ENCODE results near the gene KIAA1217. TPM values are rescaled to one million over a fixed set of nuclear protein-coding genes. Genes with fewer than 3 reads are reported as not detected.

KIAA1217 gene
- total RNA-seq, 1 donor from 2014 or later, result 18.9 TPM

DNA sequence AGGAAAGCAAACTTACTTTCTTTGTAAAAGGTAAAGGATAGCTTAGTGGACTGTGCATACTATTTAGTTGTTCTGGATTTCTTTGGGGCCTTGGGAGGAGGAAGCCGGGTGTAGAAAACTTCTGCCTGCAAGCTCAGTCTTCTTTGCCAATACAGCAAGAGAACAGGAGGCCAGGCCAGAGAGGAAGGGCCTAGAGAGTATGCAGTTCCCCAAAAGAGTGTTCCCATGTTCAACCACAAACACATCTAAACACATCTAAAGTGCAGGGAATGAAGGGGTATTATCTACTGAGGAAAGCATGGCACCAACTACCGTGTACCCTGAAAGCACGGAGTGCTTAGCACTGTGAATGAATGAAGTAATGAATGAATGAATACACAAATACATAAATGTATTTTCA is 11.0 kb downstream of the KIAA1217 start:
- Histone ChIP-seq H3K36me3 (ENCODE audit: control insufficient read depth, insufficient read depth, low read length) (no peaks in the 10 kb centered on the region), H3K4me3 (ENCODE audit: low read depth, low read length) (no peak overlapping the region), H3K27me3 (ENCODE audit: control insufficient read depth, insufficient read depth, low read length) (no peaks in the 10 kb centered on the region)
- DNase-seq (ENCODE audit: low read depth), result no peak
- TF ChIP-seq, protein P1, sequence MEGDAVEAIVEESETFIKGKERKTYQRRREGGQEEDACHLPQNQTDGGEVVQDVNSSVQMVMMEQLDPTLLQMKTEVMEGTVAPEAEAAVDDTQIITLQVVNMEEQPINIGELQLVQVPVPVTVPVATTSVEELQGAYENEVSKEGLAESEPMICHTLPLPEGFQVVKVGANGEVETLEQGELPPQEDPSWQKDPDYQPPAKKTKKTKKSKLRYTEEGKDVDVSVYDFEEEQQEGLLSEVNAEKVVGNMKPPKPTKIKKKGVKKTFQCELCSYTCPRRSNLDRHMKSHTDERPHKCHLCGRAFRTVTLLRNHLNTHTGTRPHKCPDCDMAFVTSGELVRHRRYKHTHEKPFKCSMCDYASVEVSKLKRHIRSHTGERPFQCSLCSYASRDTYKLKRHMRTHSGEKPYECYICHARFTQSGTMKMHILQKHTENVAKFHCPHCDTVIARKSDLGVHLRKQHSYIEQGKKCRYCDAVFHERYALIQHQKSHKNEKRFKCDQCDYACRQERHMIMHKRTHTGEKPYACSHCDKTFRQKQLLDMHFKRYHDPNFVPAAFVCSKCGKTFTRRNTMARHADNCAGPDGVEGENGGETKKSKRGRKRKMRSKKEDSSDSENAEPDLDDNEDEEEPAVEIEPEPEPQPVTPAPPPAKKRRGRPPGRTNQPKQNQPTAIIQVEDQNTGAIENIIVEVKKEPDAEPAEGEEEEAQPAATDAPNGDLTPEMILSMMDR (IDR thresholded peaks at IDR 0.05; ENCODE audit: insufficient read depth, low read length, poor library complexity, severe bottlenecking), result no peak

DNA sequence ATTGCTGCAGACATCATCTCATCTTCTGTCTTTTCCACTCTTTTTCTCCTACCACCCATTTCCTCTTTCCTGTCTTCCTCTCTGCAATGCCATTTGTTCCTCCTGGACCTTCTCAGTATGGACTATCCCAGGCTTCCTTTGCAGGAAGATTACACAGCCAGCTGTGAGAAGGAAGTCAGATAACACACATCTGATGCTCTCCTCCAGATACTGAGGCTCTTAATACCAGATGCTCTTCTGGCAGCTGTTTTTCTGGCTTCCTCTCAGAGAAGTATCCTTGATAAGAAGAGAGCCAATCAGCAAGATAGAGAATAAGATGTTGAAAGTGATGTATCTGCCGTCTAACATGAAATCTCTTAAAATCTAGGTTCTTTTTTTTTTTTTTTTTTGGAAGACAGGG is 14.4 kb downstream of the KIAA1217 start:
- H3K36me3 ChIP-seq (ENCODE audit: control insufficient read depth, insufficient read depth, low read length), result no peaks in the 10 kb centered on the region
- H3K27me3 ChIP-seq (ENCODE audit: control insufficient read depth, insufficient read depth, low read length), result no peaks in the 10 kb centered on the region
- no peak for DNase-seq (ENCODE audit: low read depth)
- TF ChIP-seq, protein P1 (IDR thresholded peaks at IDR 0.05; ENCODE audit: insufficient read depth, low read length, poor library complexity, severe bottlenecking), result no peak
- no peak overlapping the region for H3K4me3 ChIP-seq (ENCODE audit: low read depth, low read length)

DNA sequence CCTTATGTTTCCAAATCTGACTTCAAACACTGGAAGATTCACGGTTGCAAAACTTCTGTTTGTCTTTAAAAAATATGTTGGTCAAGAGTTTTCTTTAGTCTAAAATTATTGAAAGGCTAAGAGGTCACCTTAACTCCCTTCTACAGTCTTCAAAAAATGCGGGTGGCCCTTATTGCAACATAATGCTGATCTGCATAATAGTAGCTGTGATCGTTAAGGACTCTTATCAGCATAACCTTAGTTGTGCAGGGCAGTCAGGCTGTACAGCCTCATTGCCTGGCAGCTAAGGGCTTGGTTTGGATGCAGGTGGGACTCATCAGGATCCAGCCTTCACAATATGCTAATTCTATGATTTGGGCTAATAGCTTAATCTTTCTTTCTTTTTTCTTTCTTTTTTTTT is 15.0 kb downstream of the KIAA1217 start:
- Histone ChIP-seq H3K27me3 (ENCODE audit: control insufficient read depth, insufficient read depth, low read length) (no peaks in the 10 kb centered on the region), H3K36me3 (ENCODE audit: control insufficient read depth, insufficient read depth, low read length) (no peaks in the 10 kb centered on the region), H3K4me3 (ENCODE audit: low read depth, low read length) (no peak overlapping the region)
- DNase-seq (ENCODE audit: low read depth), result no peak
- TF ChIP-seq, protein P1 (IDR thresholded peaks at IDR 0.05; ENCODE audit: insufficient read depth, low read length, poor library complexity, severe bottlenecking), result no peak

DNA sequence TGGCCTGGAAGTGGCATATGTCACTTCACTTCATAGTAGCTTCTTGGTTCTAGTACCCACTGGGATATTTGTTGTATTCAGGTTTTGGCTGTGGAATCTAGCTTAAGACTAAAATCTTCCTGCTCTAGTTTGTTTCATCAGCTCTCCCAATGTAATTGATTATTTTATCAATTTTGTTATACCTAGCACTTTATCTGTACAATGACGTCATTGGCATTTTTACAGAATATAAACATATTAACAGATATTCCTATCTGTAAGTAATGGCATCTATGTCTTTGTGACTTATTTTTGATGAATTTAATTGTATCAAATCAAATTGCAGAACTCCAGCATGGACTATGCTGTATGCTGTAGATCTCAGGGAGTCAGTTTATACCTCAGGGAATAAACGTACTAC is 19.7 kb downstream of the KIAA1217 start:
- no peaks in the 10 kb centered on the region for H3K27me3 ChIP-seq (ENCODE audit: control insufficient read depth, insufficient read depth, low read length)
- TF ChIP-seq, protein P1 (IDR thresholded peaks at IDR 0.05; ENCODE audit: insufficient read depth, low read length, poor library complexity, severe bottlenecking), result no peak
- DNase-seq (ENCODE audit: low read depth), result no peak
- H3K36me3 ChIP-seq (ENCODE audit: control insufficient read depth, insufficient read depth, low read length), result no peaks in the 10 kb centered on the region
- no peak overlapping the region for H3K4me3 ChIP-seq (ENCODE audit: low read depth, low read length)

DNA sequence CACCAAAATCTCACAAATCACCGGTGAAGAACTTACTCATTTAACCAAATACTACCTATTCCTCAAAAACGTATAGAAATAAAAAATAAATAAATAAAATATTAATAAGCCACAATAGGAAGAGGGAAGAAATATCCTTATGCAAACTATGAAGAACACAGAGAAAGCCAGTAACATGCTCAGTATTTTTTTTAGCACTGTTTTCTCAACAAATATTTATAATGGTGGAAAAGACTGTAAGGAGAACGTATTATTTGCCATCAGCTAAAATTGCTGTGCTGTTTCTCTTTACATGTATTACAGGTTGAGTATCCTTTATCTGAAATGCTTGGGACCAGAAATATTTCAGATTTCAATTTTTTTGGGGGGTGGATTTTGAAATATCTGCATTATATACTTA is 21.0 kb downstream of the KIAA1217 start:
- H3K36me3 ChIP-seq (ENCODE audit: control insufficient read depth, insufficient read depth, low read length), result no peaks in the 10 kb centered on the region
- DNase-seq (ENCODE audit: low read depth), result no peak
- no peak overlapping the region for H3K4me3 ChIP-seq (ENCODE audit: low read depth, low read length)
- no peaks in the 10 kb centered on the region for H3K27me3 ChIP-seq (ENCODE audit: control insufficient read depth, insufficient read depth, low read length)
- TF ChIP-seq, protein P1 (IDR thresholded peaks at IDR 0.05; ENCODE audit: insufficient read depth, low read length, poor library complexity, severe bottlenecking), result no peak

DNA sequence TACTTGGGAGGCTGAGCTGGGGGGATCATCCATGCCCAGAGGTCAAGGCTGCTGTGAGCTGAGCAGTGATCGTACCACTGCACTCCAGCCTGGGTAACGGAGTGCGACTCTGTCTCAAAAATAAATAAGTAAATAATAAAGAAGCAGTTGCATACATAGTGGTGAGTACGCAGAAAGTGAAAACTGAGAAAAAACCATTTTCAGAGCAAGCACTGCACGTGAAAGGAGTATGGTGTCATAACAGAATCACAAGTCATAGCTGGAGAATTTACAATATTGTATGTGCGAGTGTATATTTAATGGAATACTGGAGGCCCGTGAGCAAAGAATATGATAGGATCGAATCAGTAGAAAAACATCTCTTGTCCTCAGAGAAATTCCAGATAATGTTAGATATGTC is 22.3 kb downstream of the KIAA1217 start:
- TF ChIP-seq, protein P1 (IDR thresholded peaks at IDR 0.05; ENCODE audit: insufficient read depth, low read length, poor library complexity, severe bottlenecking), result no peak
- no peak overlapping the region for H3K4me3 ChIP-seq (ENCODE audit: low read depth, low read length)
- no peaks in the 10 kb centered on the region for H3K27me3 ChIP-seq (ENCODE audit: control insufficient read depth, insufficient read depth, low read length)
- no peak for DNase-seq (ENCODE audit: low read depth)
- H3K36me3 ChIP-seq (ENCODE audit: control insufficient read depth, insufficient read depth, low read length), result no peaks in the 10 kb centered on the region
